ENCODE results near the gene TMEM37. TPM values are rescaled to one million over a fixed set of nuclear protein-coding genes. Genes with fewer than 3 reads are reported as not detected.

The TMEM37 gene
- total and polyA plus RNA-seq, 9 donors, result 2.0 to 10.9 (median 5.8) TPM

- DNase-seq, result no peak
- H3K9me3 ChIP-seq (replicated peaks; ENCODE audit: control insufficient read depth, low read depth, low read length), result no peaks in the 10 kb centered on the region
- H3K27me3 ChIP-seq (ENCODE audit: control insufficient read depth, insufficient read depth, low read length), result peaks cover 2% of the 10 kb centered on the region
- 84% methylated on average over 8 of the region's 11 CpGs for WGBS (ENCODE audit: insufficient coverage)
- no peak overlapping the region for H3K4me3 ChIP-seq (ENCODE audit: low read length)
- H3K4me1 ChIP-seq (ENCODE audit: control insufficient read depth, insufficient read depth, low read length), result peaks cover 57% of the 10 kb centered on the region
- H3K36me3 ChIP-seq (ENCODE audit: control insufficient read depth, insufficient read depth, low read length), result no peaks in the 10 kb centered on the region
- no peak overlapping the region for H3K27ac ChIP-seq (ENCODE audit: low read length)
Observed at GRCh38 chr2:119483896-119484718, 52.5 kb downstream of the TMEM37 start.

- H3K27me3 ChIP-seq (ENCODE audit: control insufficient read depth, insufficient read depth, low read length), result peaks cover 2% of the 10 kb centered on the region
- DNase-seq, result no peak
- no peaks in the 10 kb centered on the region for H3K9me3 ChIP-seq (replicated peaks; ENCODE audit: control insufficient read depth, low read depth, low read length)
- H3K27ac ChIP-seq (ENCODE audit: low read length), result peak overlapping the region; percentile 36
- H3K4me1 ChIP-seq (ENCODE audit: control insufficient read depth, insufficient read depth, low read length), result peaks cover 61% of the 10 kb centered on the region
- 33% methylated on average over 3 of the region's 6 CpGs for WGBS (ENCODE audit: insufficient coverage)
- no peak overlapping the region for H3K4me3 ChIP-seq (ENCODE audit: low read length)
- H3K36me3 ChIP-seq (ENCODE audit: control insufficient read depth, insufficient read depth, low read length), result no peaks in the 10 kb centered on the region
Observed at GRCh38 chr2:119484834-119485233, 53.2 kb downstream of the TMEM37 start.

- 77% methylated on average over 11 of the region's 12 CpGs for WGBS (ENCODE audit: insufficient coverage)
- Histone ChIP-seq H3K4me3 (ENCODE audit: low read length) (no peak overlapping the region), H3K27ac (ENCODE audit: low read length) (peak overlapping the region; percentile 62), H3K27me3 (ENCODE audit: control insufficient read depth, insufficient read depth, low read length) (peaks cover 2% of the 10 kb centered on the region), H3K4me1 (ENCODE audit: control insufficient read depth, insufficient read depth, low read length) (peaks cover 61% of the 10 kb centered on the region), H3K36me3 (ENCODE audit: control insufficient read depth, insufficient read depth, low read length) (no peaks in the 10 kb centered on the region), H3K9me3 (replicated peaks; ENCODE audit: control insufficient read depth, low read depth, low read length) (no peaks in the 10 kb centered on the region)
- peak; percentile 38 for DNase-seq
Observed at GRCh38 chr2:119485336-119486110, 53.9 kb downstream of the TMEM37 start.

GRCh38 chr2:119486196-119486827, 54.7 kb downstream of the TMEM37 start:
- no peak for DNase-seq
- Histone ChIP-seq H3K27ac (ENCODE audit: low read length) (no peak overlapping the region), H3K4me3 (ENCODE audit: low read length) (no peak overlapping the region), H3K4me1 (ENCODE audit: control insufficient read depth, insufficient read depth, low read length) (peaks cover 61% of the 10 kb centered on the region), H3K27me3 (ENCODE audit: control insufficient read depth, insufficient read depth, low read length) (no peaks in the 10 kb centered on the region), H3K36me3 (ENCODE audit: control insufficient read depth, insufficient read depth, low read length) (no peaks in the 10 kb centered on the region), H3K9me3 (replicated peaks; ENCODE audit: control insufficient read depth, low read depth, low read length) (no peaks in the 10 kb centered on the region)
- WGBS (ENCODE audit: insufficient coverage), result 87% methylated on average over 6 of the region's 10 CpGs

GRCh38 chr2:119486886-119487285, 55.2 kb downstream of the TMEM37 start:
- no peak overlapping the region for H3K27ac ChIP-seq (ENCODE audit: low read length)
- H3K36me3 ChIP-seq (ENCODE audit: control insufficient read depth, insufficient read depth, low read length), result no peaks in the 10 kb centered on the region
- DNase-seq, result no peak
- H3K9me3 ChIP-seq (replicated peaks; ENCODE audit: control insufficient read depth, low read depth, low read length), result no peaks in the 10 kb centered on the region
- H3K27me3 ChIP-seq (ENCODE audit: control insufficient read depth, insufficient read depth, low read length), result no peaks in the 10 kb centered on the region
- peaks cover 58% of the 10 kb centered on the region for H3K4me1 ChIP-seq (ENCODE audit: control insufficient read depth, insufficient read depth, low read length)
- WGBS (ENCODE audit: insufficient coverage), result 54% methylated on average over 3 of the region's 7 CpGs
- H3K4me3 ChIP-seq (ENCODE audit: low read length), result no peak overlapping the region

- Histone ChIP-seq H3K9me3 (replicated peaks; ENCODE audit: control insufficient read depth, low read depth, low read length) (no peaks in the 10 kb centered on the region), H3K4me3 (ENCODE audit: low read length) (no peak overlapping the region), H3K27ac (ENCODE audit: low read length) (no peak overlapping the region), H3K36me3 (ENCODE audit: control insufficient read depth, insufficient read depth, low read length) (no peaks in the 10 kb centered on the region), H3K4me1 (ENCODE audit: control insufficient read depth, insufficient read depth, low read length) (peaks cover 50% of the 10 kb centered on the region), H3K27me3 (ENCODE audit: control insufficient read depth, insufficient read depth, low read length) (no peaks in the 10 kb centered on the region)
- no peak for DNase-seq
- WGBS (ENCODE audit: insufficient coverage), result 37% methylated on average over 4 of the region's 9 CpGs
Observed at GRCh38 chr2:119487434-119488244, 56.0 kb downstream of the TMEM37 start.

Other genes with a start within 250 kb of the TMEM37 start
- gene STEAP3, start 208.0 kb upstream of the TMEM37 start, total RNA-seq, result 8.0 TPM
- 10 to 100 TPM in 6 of 8 donors, 1 to 10 TPM in 2; 8.1 to 21.0 (median 14.3) TPM for gene STEAP3, start 208.0 kb upstream of the TMEM37 start, polyA plus RNA-seq (ENCODE audit: insufficient read depth in 1 of 8, insufficient read length in 8 of 8, low replicate concordance in 1 of 8)
- 11.9 TPM for gene C2orf76, start 65.0 kb upstream of the TMEM37 start, total RNA-seq
- gene C2orf76, start 65.0 kb upstream of the TMEM37 start, polyA plus RNA-seq (ENCODE audit: insufficient read depth in 1 of 8, insufficient read length in 8 of 8, low replicate concordance in 1 of 8), result 10 to 100 TPM in 2 of 8 donors, 1 to 10 TPM in 6; 8.9 to 11.8 (median 9.7) TPM
- gene DBI, start 64.9 kb upstream of the TMEM37 start, total RNA-seq, result 179 TPM
- gene DBI, start 64.9 kb upstream of the TMEM37 start, polyA plus RNA-seq (ENCODE audit: insufficient read depth in 1 of 8, insufficient read length in 8 of 8, low replicate concordance in 1 of 8), result 100 to 1,000 TPM; 252 to 319 (median 274) TPM
- gene SCTR, start 92.6 kb downstream of the TMEM37 start, total RNA-seq, result not detected
- 1 to 10 TPM in 4 of 8 donors, under 1 TPM in 3, not detected in 1; 0.32 to 5.0 (median 1.1) TPM for gene SCTR, start 92.6 kb downstream of the TMEM37 start, polyA plus RNA-seq (ENCODE audit: insufficient read depth in 1 of 8, insufficient read length in 8 of 8, low replicate concordance in 1 of 8)
- gene CFAP221, start 112.6 kb downstream of the TMEM37 start, total RNA-seq, result 0.22 TPM
- gene CFAP221, start 112.6 kb downstream of the TMEM37 start, polyA plus RNA-seq (ENCODE audit: insufficient read depth in 1 of 8, insufficient read length in 8 of 8, low replicate concordance in 1 of 8), result 1 to 10 TPM in 2 of 8 donors, under 1 TPM in 6; 0.48 to 4.2 (median 0.72) TPM
- 9.1 TPM for gene TMEM177, start 247.3 kb downstream of the TMEM37 start, total RNA-seq
- 10 to 100 TPM in 4 of 8 donors, 1 to 10 TPM in 4; 8.2 to 11.5 (median 10.1) TPM for gene TMEM177, start 247.3 kb downstream of the TMEM37 start, polyA plus RNA-seq (ENCODE audit: insufficient read depth in 1 of 8, insufficient read length in 8 of 8, low replicate concordance in 1 of 8)